ENCODE measurements around the gene TSPAN19. TPM values are rescaled to one million over a fixed set of nuclear protein-coding genes. Genes with fewer than 3 reads are reported as not detected.

TSPAN19 gene
- total RNA-seq, 6 experiments from 2014 or later = not detected

DNA sequence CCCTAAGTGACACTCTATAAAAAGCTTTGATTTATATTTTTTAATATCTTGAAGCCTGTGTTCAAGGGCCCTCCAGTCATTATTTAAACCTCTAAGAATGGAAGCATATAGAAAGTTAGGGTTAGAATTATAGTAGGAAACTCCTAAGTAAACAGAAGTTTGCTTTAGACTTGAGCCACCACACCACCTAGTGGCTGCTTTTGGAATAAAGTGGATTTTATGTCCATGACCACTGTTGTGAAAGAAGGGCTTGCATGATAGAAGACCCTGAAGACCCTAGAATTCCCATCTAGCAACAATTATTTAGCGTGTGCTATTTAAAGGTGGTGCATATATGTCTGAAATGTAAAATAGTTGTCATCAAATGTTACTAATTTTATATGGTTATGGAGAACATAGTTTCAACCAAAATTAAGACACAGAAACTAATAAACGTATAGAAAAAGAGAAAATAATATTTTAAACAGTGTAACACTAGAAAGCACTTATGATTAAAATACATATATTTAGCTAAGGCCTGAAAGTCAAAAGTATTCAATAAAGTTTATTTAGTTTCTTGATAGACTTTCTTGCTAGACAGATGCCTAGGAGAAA is 21.4 kb upstream of the TSPAN19 start:
- no peak for DNase-seq
- H3K27ac ChIP-seq = no peak overlapping the region
- no peaks in the 10 kb centered on the region for H3K4me1 ChIP-seq
- H3K4me3 ChIP-seq = no peak overlapping the region
- TF ChIP-seq, protein P1, sequence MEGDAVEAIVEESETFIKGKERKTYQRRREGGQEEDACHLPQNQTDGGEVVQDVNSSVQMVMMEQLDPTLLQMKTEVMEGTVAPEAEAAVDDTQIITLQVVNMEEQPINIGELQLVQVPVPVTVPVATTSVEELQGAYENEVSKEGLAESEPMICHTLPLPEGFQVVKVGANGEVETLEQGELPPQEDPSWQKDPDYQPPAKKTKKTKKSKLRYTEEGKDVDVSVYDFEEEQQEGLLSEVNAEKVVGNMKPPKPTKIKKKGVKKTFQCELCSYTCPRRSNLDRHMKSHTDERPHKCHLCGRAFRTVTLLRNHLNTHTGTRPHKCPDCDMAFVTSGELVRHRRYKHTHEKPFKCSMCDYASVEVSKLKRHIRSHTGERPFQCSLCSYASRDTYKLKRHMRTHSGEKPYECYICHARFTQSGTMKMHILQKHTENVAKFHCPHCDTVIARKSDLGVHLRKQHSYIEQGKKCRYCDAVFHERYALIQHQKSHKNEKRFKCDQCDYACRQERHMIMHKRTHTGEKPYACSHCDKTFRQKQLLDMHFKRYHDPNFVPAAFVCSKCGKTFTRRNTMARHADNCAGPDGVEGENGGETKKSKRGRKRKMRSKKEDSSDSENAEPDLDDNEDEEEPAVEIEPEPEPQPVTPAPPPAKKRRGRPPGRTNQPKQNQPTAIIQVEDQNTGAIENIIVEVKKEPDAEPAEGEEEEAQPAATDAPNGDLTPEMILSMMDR (IDR thresholded peaks at IDR 0.05) = peak; percentile 63 to 82 (median 76)
- no peak for TF ChIP-seq POLR2A (IDR thresholded peaks at IDR 0.05)
- intact Hi-C loops (cut with DNase I) = no loop called here
- no peaks in the 10 kb centered on the region for H3K36me3 ChIP-seq
- 26% methylated on average over 2 of the region's 2 CpGs for WGBS (ENCODE audit: insufficient coverage, low coverage, low lambda C conversion rate, missing lambda C conversion rate)
- H3K9me3 ChIP-seq = no peaks in the 10 kb centered on the region
- peak; percentile 62 to 77 (median 75) for ATAC-seq
- H3K27me3 ChIP-seq = peaks cover 0 to 2% of the 10 kb centered on the region in 2 donors

DNA sequence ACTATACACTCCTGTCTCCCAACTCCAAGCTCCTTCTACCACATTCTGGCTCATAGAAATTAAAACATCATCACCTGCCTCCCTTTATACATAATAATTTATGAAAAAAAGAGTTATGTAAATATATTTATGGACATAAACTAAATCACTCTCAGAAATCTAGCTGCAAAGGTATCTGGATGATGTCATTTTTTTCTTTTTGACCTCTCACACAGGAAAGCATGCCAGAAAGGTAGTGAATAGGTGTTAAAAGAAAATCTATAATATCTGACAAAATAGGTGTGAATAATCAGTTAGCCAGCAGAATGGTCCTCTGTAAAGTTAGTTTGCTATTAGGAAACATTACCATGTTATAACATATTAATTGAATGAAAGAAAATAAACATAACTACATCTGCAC is 7.8 kb upstream of the TSPAN19 start:
- no peak overlapping the region for H3K27ac ChIP-seq
- no peak for DNase-seq
- intact Hi-C loops (cut with DNase I) = no loop called here

DNA sequence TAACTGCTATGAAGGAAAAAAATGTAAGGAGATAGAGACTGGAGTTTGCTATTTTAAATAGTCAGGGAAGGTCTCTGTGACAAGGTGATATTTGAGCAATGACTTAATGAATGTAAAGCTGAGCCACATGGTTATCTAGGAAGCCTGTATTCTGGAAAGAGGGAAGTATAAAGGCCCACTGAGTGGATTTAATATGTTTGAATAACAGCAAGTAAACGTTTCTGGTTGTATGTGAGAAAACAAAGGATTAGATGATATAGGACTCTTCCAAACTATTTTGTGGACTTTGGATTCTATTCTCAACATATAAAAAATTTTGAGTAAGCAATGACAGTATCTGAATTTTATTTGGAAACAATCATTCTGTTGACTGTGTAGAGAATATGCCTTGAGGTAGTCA is 5.3 kb upstream of the TSPAN19 start:
- intact Hi-C loops (cut with DNase I) = no loop called here
- H3K9me3 ChIP-seq = no peaks in the 10 kb centered on the region
- WGBS (ENCODE audit: insufficient coverage, low coverage, low lambda C conversion rate, missing lambda C conversion rate) = 19% methylated on average over 1 of the region's 1 CpG
- DNase-seq (no peak), ATAC-seq (no peak)
- H3K36me3 ChIP-seq = no peaks in the 10 kb centered on the region
- no peak overlapping the region for H3K27ac ChIP-seq
- no peak overlapping the region for H3K4me3 ChIP-seq
- TF ChIP-seq, protein P1 (IDR thresholded peaks at IDR 0.05) = no peak
- no peak for TF ChIP-seq POLR2A (IDR thresholded peaks at IDR 0.05)
- H3K4me1 ChIP-seq = no peaks in the 10 kb centered on the region
- peaks cover 0 to 5% of the 10 kb centered on the region in 2 donors for H3K27me3 ChIP-seq

More for the DNA sequence above, 7.8 kb upstream of the TSPAN19 start:
- no peaks in the 10 kb centered on the region for H3K4me1 ChIP-seq
- ATAC-seq = no peak
- no peak for TF ChIP-seq POLR2A (IDR thresholded peaks at IDR 0.05)
- no peaks in the 10 kb centered on the region for H3K36me3 ChIP-seq
- no peak overlapping the region for H3K4me3 ChIP-seq
- H3K27me3 ChIP-seq = no peaks in the 10 kb centered on the region
- no peaks in the 10 kb centered on the region for H3K9me3 ChIP-seq

DNA sequence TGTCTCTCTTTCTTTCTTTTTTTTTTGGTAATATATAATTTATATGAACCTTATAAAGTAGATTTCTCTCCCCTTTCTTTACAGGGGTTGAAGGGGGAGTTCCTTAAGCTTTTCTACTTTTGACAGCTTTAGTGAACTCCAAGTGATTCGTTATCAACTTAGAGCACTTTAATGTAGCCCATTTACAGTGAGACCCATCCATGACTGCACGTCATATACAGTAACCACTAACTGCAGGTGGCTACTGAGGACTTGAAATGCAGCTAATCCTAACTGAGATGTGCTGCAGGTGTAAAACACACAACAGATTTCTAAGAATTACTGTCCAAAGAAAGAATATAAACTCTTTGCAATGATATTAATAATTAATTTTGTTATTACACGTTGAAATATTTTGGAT is 656 bp upstream of the TSPAN19 start:
- H3K4me3 ChIP-seq = peak overlapping the region in 2 of 3 donors; percentile 9 to 56
- H3K36me3 ChIP-seq = no peaks in the 10 kb centered on the region
- ATAC-seq (no peak), DNase-seq (no peak)
- H3K27me3 ChIP-seq = peaks cover 0 to 10% of the 10 kb centered on the region in 2 donors
- WGBS (ENCODE audit: insufficient coverage, low coverage, low lambda C conversion rate, missing lambda C conversion rate) = 4% methylated on average over 3 of the region's 3 CpGs
- no peak for TF ChIP-seq POLR2A (IDR thresholded peaks at IDR 0.05)
- TF ChIP-seq, protein P1 (IDR thresholded peaks at IDR 0.05) = no peak
- H3K9me3 ChIP-seq = no peaks in the 10 kb centered on the region
- H3K27ac ChIP-seq = no peak overlapping the region
- intact Hi-C loops (cut with DNase I) = no loop called here
- peaks cover 0 to 5% (median 0%) of the 10 kb centered on the region in 4 donors for H3K4me1 ChIP-seq

DNA sequence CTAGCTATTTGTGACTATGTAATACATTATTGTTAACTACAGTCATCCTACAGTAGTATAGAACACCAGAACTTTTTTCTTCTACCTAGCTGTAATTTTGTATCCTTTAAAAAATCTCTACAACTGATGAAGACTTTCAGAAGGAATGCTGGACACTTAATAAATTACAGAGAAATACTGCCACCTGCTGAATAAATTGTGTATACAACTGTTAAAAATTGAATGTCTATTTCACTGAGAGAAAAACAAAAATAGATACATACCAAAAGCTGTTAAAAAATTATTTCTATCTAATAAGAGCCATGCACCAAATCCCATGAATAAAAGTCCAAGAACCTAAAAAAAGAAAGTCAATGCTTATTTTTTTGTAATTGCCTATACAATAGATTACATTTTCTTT is 6.6 kb downstream of the TSPAN19 start:
- Histone ChIP-seq H3K27ac (no peak overlapping the region), H3K36me3 (no peaks in the 10 kb centered on the region), H3K4me1 (no peaks in the 10 kb centered on the region), H3K4me3 (no peak overlapping the region), H3K27me3 (no peaks in the 10 kb centered on the region), H3K9me3 (no peaks in the 10 kb centered on the region)
- DNase-seq = no peak
- no peak for TF ChIP-seq POLR2A (IDR thresholded peaks at IDR 0.05)
- TF ChIP-seq, protein P1 (IDR thresholded peaks at IDR 0.05) = peak; percentile 56 to 60 (median 57)
- intact Hi-C loops (cut with DNase I) = loop anchor here (10.0 kb wide), 1 partner anchor 145 kb away; no protein-coding TSS in a partner anchor
- peak in 3 of 4 donors; percentile 35 to 58 (median 52) for ATAC-seq

Data from right lobe of liver (tissue), 6 donors.